Renal pelvis (tissue), 4 donors: Measurements from ENCODE around the gene TMEM203. TPM values are rescaled to one million over a fixed set of nuclear protein-coding genes. Genes with fewer than 3 reads are reported as not detected.
A peak's percentile ranks its signal among the peaks of the same experiment; 100 is the strongest.

ENCODE experiments used
- DNase-seq: peaks from one replicate; pipeline ENCODE4 v3.0.0-alpha.2; 2013
- polyA plus RNA-seq, 3 donors: library from polyadenylated mRNA; unstranded; fragments of 120-200 nt; gene quantifications; one replicate each; pipeline ENCODE4 v1.2.1, GENCODE V29; 2013; ENCODE audit not compliant: insufficient read length in 3 of 3

The TMEM203 gene
- polyA plus RNA-seq, 3 donors: 41.9 to 47.5 (median 44.7) TPM

DNA sequence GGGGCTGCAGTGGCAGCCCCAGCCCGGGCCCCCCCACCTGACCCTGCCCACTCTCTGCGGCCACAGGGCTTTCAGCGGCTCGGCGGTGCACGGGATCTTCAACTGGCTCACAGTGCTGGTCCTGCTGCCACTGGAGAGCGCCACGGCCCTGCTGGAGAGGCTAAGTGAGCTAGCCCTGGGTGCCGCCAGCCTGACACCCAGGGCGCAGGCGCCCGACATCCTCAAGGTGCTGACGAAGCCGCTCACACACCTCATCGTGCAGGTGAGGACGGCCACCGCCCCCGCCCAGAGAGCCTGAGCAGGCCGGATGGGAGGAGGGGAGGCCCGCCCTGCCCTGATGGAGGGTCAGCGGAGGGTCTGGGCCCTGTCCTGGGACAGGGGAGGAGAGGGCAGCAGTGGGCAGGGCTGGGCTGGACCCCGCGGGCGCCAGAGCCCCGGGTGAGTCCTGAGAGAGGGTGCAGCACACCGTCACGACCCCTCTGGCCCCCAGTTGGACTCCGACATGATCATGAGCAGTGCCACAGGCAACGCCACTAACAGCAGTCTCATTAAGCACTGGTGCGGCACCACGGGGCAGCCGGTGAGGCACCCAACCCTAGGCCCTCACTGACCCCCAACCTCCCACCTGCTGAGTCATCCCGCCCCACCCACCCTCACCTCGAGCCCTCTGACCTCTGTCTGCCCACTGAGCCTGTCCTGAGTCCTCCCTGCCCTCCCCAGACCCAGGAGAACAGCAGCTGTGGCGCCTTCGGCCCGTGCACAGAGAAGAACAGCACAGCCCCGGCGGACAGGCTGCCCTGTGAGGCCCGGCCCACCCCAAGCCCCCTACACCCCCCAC, 27.9 kb upstream of the TMEM203 start:
- no peak for DNase-seq

DNA sequence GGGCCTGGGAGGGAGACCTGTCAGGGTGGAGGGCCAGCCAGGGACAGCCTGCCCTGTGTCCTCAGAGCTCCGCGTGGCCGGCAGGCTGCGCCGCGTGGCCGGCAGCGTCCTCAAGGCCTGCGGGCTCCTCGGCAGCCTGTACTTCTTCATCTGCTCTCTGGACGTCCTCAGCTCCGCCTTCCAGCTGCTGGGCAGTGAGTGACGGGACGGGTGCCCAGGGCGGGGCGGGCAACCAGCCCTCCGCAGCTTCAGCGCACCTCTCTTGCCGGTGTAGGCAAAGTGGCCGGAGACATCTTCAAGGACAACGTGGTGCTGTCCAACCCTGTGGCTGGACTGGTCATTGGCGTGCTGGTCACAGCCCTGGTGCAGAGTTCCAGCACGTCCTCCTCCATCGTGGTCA, 27.1 kb upstream of the TMEM203 start:
- no peak for DNase-seq

DNA sequence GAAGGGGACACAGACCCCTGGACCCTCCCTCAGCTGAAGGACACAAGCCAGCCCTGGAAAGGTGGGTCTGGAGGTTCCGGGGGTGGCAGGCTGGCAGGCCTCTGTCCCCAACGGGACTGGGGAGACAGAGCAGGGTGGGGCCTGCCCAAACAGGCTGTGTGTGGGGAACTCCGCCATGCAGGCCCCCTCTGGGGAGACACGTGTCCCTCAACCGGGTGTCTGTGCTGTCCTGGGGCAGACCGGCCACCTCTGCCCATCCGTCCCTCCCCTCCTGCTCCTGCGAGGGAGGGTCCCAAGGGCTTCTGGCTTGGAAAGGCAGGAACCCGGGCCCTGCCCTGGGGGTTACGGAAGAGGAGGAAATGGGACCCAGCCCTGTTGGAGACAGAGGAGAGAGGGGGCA, 26.7 kb upstream of the TMEM203 start:
- no peak for DNase-seq

DNA sequence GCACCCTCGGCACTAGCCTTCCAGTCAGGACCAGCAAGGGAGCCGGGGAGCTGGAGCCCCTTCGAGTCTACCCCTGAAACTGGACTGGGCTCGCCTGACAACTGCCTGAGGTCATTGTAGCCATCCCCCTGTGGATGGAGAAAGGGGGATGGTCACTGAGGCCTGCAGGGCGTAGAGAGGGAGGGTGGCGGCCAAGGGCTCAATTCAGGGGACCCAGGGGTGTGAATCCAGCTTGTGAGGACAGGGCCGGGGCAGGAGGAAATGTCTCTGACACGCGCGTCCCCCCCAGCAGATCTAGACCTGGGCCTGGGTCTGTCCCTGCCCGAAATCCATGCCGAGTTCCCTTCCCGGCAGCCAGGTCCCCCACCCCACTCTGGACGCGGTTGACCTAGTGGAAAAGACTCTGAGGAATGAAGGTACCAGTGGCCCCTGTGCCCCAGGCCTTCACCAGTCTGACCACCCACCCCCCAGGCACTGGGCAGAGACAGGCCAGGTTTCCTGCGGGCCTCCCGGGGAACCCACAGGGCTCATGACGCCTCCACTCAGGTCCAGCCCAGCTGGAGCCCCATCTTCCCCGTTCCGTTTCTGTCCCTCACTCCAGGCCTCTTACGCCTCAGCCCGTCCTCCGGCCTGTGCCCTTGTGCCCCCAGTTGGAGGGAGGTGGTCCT, 26.1 kb upstream of the TMEM203 start:
- no peak for DNase-seq

DNA sequence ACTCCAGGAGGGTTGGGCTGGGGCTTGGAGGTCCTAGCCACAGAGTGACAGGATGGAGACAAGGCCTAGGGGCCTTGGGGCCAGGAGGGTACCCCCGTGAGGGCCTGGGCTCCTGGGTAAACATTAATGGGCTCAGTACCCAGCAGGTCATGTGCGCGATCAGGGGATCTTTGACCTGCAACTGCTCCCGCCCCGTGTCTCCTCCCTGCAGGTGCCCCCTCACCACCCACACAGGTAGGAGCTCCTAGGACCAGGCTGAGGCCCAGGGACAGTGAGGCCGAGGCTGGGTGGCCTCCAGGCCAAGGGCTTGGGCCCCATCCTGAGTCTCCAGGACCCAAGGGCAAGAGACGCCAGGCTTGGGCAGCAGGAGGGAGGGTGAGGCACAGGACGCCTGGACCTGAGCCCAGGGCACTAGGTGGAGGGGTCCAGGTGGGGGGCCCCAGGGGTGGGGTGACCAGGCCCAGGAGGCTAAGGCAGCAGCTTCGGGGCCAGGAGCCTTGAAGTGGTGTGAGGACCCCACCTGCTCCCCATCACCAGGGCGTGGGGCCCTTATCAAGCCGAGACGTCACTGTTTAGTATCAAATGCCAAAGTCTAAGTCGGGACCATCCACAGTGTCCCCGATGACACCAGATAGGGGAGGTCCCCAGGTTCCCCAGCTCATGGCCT, 25.4 kb upstream of the TMEM203 start, which contains the start of gene SLC34A3:
SLC34A3 (plus strand) TSS at position 197 of the 667 bp plus-strand sequence. CDS start 802 bp downstream, outside the sequence.
- no peak for DNase-seq

DNA sequence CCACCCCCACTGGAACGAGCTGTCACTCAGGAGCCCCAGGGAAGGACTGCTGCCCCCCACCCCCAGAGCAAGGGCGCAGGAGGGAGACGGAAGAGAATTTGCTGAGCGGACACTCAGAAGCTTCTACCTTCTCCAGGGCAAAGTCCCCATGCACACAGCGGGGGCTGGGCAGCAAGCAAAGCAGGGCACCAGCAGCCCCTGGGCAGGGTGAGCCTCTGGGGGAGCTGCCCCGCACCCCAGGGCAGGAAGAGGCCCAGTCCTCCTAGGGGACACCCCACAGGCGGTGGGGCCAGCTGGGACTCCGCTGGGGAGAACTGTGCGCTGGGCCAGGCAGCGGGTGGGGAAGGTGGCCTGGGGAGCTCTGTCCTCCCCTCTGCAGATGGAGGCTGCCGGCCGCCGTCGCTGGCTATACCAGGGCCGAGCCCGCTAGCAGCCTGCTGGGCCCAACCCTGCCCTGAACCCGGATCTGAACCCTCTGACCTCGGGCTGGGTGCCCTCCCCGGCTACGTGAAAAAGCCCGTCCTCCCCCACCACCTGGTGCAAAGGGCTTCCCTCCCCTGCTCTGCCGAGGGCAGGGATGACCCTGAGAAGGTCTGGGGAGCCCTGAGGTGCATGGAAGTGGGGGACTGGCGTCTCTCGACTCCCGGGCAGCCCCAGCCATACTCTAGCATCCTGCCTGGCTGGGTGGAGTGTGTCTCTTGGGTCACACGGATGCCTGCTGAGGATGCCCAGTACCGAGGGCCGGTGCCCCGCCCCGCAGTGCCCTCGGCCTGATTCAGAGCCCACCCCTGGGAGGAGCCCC, 24.7 kb upstream of the TMEM203 start:
- no peak for DNase-seq

DNA sequence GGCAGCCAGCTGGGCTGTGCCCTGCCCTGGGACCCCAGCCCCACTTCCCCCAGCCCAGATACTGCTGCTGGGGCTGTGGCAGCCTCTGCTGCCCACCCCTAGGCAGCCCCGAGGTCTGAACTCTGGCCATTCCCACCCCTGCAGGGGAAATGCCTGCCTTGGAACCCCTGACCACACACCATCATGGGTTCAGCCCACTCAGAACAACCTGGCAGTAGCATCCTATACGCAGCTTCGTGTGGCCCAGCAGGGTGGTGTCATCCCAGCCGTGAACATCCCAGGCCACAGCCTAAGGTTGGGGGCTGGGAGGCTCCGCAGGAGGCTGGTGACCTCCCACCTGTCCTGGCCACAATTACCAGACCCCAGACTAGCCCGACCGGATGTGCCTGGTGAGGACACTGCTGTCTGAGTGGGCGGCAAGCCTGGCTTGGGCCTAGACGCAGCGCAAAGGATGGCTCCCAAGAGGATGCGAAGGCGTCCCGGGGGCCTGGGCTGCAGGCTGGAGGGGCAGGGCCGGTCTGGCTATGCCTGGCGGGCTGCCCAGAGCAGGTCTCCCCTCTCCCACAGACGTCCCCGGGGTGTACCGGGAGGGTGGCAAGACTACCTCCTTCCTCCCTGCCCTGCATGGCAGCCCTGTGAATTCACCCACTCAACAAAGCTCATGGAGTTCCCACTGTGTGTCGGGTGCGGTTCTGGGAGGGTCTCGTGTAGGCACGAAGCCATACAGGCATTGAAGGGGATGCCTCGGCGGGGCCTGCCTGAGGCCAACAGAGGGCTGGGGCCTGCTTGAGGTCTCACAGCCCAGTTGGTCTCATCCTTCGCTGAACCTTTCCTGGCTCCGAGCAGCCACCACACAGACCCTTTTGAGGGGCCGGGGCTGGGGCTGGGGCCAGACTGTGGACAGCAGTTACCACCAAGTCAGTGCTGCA, 23.8 kb upstream of the TMEM203 start:
- no peak for DNase-seq

DNA sequence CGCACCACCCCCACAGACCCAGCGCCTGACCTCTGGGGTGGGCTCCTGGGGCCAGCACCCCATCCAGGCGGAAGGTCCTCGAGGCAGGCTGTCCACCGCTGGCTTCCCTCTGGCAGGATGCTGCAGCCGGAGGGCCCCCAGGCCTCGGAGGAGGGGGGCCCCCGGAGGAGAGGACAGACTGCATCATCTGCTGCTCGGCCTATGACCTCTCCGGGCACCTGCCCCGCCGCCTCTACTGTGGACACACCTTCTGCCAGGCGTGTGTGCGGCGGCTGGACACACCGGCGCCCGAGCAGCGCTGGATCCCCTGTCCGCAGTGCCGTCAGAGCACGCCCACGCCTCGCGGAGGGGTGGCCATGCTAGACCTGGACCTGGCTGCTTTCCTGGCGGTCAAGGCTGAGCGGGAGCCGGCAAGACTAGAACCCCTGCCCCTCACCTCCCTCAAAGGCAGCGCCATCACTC, 23.1 kb upstream of the TMEM203 start:
- DNase-seq: no peak

DNA sequence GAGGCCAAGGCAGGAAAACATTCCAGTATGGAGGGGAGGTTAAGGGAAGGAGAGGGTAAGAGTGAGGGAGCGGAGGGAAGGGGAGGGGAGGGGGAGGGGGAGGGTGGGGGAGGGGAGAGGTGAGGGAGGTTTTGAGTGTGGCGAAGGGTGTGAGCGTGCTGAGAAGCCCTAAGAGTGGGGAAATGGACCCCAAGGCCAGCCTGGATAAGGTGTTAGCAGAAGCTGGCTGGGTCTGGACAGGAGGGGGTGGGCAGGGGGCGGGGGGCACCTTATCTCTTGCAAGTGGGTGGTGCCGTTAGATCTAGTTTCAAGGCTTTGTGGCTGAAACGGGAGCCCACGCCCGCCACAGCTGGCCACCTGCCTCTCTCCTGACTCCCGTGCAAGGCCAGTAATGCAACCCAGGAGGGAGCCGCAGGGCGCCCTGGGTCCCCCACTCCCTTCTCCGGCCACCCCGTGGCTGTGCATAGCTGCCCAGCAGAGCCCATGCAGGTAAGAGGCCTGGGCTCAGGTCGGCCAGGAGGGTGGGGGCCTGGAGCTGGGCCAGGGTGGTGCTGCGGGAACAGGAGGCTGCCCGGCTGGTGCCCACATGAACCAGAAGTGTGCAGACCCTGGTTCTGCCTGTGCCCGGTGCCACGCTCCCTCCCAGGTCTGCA, 22.5 kb upstream of the TMEM203 start:
- no peak for DNase-seq

DNA sequence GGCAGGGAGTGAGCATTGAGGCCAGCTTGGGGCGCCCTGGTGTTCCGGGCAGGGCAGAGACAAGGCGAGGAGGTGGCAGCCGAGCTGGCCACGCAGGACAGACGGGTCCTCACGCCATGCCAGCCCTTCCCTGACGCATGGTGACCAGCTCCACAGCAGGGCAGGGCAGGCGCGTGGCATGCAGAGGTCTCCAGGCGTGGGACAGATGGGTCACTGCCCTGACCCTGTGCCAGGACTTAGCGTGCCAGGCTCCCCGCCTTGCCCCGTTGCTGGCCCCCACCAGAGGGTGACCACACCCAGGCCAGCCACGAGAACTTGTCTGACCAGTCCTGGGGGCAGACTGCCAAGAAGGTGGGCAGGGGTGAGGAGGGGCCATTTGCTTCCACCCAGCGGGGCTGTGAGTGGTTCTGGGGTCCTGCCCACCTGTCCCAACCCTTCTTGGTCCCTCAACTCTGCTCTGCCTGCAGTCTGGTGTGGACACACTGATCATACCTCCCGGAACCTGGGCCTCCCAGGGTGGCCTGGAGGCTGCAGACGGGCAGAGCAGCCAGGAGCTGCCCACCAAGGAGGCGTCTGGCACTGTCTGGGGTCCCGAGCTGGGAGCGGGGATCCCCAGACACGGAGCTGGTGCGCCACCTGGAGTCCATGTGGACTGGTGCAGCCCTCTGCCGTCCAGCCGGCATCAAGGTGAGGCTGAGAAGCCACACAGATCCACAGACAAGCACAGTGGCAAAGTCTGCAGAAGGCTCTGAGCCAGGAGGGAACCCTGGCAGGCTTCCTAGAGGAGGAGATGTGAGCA, 21.8 kb upstream of the TMEM203 start, which contains the start of gene RNF224:
RNF224 (plus strand) TSS at position 449 of the 799 bp plus-strand sequence. CDS start 834 bp downstream, outside the sequence.
- DNase-seq: peak; percentile 75

DNA sequence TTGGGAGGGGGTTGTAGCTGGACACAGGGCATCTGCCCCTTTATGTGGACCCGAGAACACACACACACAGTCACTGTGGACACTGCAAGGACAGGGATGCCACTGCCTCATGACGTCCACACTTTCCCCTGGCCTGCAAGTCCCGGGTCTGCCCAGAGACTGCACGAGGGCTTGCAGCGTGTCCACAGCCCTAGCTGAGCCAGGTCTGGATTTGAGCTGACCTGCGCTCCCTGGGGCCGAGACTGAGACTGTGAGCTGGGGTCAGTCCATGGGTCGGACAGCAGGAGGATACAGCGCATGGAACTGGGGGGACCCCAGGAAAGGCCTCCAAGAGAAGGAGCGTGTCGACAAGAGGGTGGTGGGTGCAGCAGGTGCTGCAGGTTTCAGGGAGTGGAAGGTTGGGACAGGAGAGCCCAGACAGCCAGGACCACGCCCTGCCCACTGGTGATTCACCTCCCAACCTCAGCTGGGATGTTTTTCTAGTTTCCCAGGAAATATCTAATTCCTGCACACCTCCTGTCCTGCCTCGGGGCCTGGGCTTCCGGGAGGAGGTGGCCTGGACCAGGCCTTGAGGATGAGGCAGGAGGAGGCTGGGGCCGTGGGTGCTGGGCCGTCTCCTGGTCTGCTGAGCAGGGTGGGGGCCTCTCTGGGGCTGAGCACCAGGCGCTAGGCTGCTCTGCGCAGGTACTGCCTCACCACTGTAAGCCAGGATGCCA, 21.0 kb upstream of the TMEM203 start:
- no peak for DNase-seq

DNA sequence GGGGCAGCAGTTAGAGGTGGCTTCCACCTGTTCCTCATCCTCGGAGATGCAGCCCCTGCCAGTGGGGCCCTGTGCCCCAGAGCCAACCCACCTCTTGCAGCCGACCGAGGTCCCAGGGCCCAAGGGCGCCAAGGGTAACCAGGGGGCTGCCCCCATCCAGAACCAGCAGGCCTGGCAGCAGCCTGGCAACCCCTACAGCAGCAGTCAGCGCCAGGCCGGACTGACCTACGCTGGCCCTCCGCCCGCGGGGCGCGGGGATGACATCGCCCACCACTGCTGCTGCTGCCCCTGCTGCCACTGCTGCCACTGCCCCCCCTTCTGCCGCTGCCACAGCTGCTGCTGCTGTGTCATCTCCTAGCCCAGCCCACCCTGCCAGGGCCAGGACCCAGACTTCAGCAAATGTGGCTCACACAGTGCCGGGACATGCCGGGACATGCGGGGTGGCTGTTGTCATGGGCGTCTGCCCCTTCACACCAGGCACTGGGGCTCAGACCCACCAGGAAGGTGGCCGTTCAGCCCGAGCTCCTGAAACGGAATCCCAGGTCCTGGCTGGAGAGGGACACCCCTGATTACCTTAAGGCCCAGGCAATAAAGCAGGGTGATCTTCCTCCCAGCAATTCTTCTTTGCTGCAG, 20.4 kb upstream of the TMEM203 start:
- no peak for DNase-seq

DNA sequence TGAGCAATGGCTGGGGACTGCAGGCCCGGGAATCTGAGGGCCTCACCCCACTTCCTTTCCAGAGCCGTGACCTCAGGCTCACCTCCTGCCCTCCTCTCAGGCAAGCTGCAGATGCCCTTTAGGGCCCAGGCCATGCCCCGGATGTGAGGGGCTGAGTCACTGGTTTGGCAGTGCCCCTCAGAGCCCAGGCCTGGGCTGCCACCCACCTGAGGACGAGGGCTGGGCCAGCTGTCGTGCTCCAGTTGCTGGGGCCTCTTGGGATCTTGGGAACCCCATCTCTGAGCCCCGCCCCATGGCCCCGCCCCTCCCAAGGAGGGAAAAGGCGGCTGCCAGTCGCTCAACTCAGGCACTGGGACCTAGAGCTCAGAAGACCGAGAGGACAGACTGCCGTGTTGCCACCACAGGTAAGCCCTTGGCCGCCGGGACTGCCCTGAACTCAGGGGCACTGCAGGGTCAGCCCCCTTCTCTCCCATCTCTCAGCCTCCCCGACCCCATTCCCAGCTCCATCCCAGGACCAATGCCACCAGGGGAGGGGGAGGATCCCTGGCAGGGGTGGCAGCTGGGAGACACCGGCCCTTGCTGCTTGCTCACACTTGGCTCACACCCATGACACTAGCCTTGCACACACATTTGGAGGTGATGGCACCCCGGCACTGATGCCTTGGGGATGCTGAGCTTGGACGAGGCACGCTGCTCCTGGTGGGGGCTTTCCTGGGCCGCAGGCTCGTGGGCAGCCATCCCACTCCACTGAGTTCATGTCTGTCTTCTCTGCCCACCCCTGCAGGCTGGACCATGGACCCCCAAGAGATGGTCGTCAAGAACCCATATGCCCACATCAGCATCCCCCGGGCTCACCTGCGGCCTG, 19.6 kb upstream of the TMEM203 start, which contains the start of gene CYSRT1:
CYSRT1 (plus strand) TSS at position 345 of the 865 bp plus-strand sequence; CDS start at position 793, 448 bp downstream.
- no peak for DNase-seq

DNA sequence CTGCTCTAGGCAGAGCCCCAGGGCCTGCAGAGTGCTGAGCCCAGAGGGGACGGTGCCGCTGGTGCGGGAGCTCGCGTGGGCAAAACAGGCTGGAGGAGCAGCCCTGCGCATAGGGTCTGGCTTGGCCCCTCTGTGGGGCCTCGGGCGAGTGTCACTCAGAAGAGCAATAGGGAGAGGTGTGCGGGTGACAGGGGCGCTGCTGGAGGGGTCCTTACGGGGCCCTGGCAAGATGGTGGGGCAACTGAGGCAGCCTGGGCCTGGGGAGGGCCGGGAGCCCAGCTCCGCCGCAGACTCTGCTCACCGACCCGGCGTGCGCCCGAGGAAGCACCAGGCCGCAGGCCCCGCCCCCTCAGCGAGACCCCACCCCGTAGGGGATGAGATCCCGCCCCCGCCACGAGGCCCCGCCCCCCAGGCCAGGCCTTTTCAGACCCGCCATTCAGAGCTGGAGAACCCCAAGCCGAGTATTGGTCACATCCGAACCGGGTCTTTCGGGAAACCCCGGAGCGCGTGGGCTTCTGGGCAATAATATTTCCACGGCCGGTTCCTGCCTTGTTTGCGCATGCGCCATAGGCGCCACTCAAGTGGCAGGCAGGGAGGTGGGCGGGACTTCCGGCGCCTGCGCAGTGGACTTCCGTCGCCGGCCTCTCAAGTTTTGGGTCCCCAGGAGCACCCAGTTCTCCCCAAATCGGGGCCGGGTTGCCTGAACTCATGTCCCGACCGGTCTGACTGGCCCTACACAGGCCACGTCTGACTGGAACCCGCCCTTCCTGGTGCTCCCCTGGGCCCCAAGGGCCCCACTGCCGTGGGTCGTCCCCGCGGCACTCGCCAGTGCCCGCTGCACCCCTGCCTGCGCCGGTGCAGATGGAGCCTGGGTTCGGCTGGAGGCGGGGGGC, 17.9 kb upstream of the TMEM203 start:
- peak; percentile 97 for DNase-seq
